Fibroblast of lung (primary cell): ENCODE data around the gene INO80E. TPM values are rescaled to one million over a fixed set of nuclear protein-coding genes. Genes with fewer than 3 reads are reported as not detected.

ENCODE experiments used
- DNase-seq, 2 donors: peaks; one replicate each; pipeline versions ENCODE4 v3.0.0 to v3.0.0-alpha.2; 2010; ENCODE audit warnings: low read depth in 2 of 2
- H2AFZ ChIP-seq: 2 replicates; pipeline ENCODE4 v1.5.1; 2012; ENCODE audit warnings: low read length, control low read depth, inconsistent platforms
- H3K27ac ChIP-seq: 2 replicates; pipeline ENCODE4 v1.5.1; 2011; ENCODE audit warnings: low read length, control low read depth; ENCODE audit not compliant: insufficient read depth
- H3K27me3 ChIP-seq: 2 replicates; pipeline ENCODE4 v1.5.1; 2011; ENCODE audit warnings: mild to moderate bottlenecking, low read length; ENCODE audit not compliant: control insufficient read depth, insufficient read depth
- H3K36me3 ChIP-seq: 2 replicates; pipeline ENCODE4 v1.5.1; 2011; ENCODE audit warnings: low read length; ENCODE audit not compliant: control insufficient read depth, insufficient read depth
- H3K4me1 ChIP-seq: 2 replicates; pipeline ENCODE4 v1.5.1; 2011; ENCODE audit warnings: low read length; ENCODE audit not compliant: control insufficient read depth, insufficient read depth; ENCODE audit errors: extremely low read depth
- H3K4me2 ChIP-seq: 2 replicates; pipeline ENCODE4 v1.5.1; 2011; ENCODE audit warnings: low read length, control low read depth; ENCODE audit not compliant: insufficient read depth; ENCODE audit errors: extremely low read depth
- H3K4me3 ChIP-seq, 4 experiments: fragments of 200-600 bp in 1 of 4; sonication (generic) in 1 of 4; replicated peaks in 1 of 4; 2 replicates each; pipeline ENCODE4 v1.5.1; 2011 to 2016; ENCODE audit warnings: low read length in 4 of 4, low read depth in 3 of 4, mild to moderate bottlenecking in 3 of 4, control low read depth in 2 of 4, inconsistent platforms in 1 of 4, mixed read lengths in 1 of 4; ENCODE audit not compliant: insufficient read depth in 1 of 4; ENCODE audit errors: control extremely low read depth in 1 of 4
- H3K79me2 ChIP-seq: 2 replicates; pipeline ENCODE4 v1.5.1; 2012; ENCODE audit warnings: mild to moderate bottlenecking, low read length, inconsistent platforms; ENCODE audit not compliant: control insufficient read depth, insufficient read depth
- H3K9ac ChIP-seq: 2 replicates; pipeline ENCODE4 v1.5.1; 2011; ENCODE audit warnings: mild to moderate bottlenecking, low read length, control low read depth; ENCODE audit not compliant: insufficient read depth
- H3K9me3 ChIP-seq: 2 replicates; pipeline ENCODE4 v1.5.1; 2012; ENCODE audit warnings: low read depth, low read length; ENCODE audit not compliant: control insufficient read depth, insufficient read depth
- H4K20me1 ChIP-seq: 2 replicates; pipeline ENCODE4 v1.5.1; 2011; ENCODE audit warnings: low read length; ENCODE audit not compliant: control insufficient read depth, insufficient read depth; ENCODE audit errors: extremely low read depth
- CTCF ChIP-seq, 2 donors: IDR thresholded peaks in 1 of 2; conservative IDR thresholded peaks in 1 of 2; 1 replicate in 1 of 2; 2 replicates in 1 of 2; pipeline ENCODE4 v1.5.1; 2011 to 2012; ENCODE audit warnings: low read length in 2 of 2, control low read depth in 1 of 2, inconsistent platforms in 1 of 2, low read depth in 1 of 2, mild to moderate bottlenecking in 1 of 2
- EZH2 ChIP-seq: IDR thresholded peaks from 2 replicates; pipeline ENCODE4 v1.5.1; 2012; ENCODE audit warnings: low read length, control low read depth, mild to moderate bottlenecking; ENCODE audit errors: missing control alignments
- polyA plus RNA-seq, 2 donors: library from polyadenylated mRNA; depleted of rRNA in 1 of 2; stranded (reverse) in 1 of 2; unstranded in 1 of 2; fragments of >200 nt; gene quantifications; 2 replicates each; pipeline ENCODE4 v1.2.1, GENCODE V29; 2011 to 2012; ENCODE audit warnings: missing spikeins in 1 of 2
- total RNA-seq: library from RNA; depleted of rRNA; stranded (reverse); fragments of >200 nt; gene quantifications from 2 replicates; pipeline ENCODE4 v1.2.1, GENCODE V29; 2014

Gene INO80E
- total and polyA plus RNA-seq, 2 donors (not counting 1 experiment from before 2014, with no cell fraction given), result 16.3 to 21.9 TPM

- H3K9me3 ChIP-seq, result no peaks in the 10 kb centered on the region
- H3K36me3 ChIP-seq, result no peaks in the 10 kb centered on the region
- H3K4me2 ChIP-seq, result peak overlapping the region; percentile 90
- no peaks in the 10 kb centered on the region for H3K4me1 ChIP-seq
- H3K27ac ChIP-seq, result peak overlapping the region; percentile 72
- TF ChIP-seq EZH2 (no peak), CTCF (conservative IDR thresholded peaks at IDR 0.05 in 1 of 2, IDR thresholded peaks at IDR 0.05 in 1 of 2; ENCODE audit: low read depth in 1 of 2, low read length in 2 of 2) (no peak)
- no peaks in the 10 kb centered on the region for H4K20me1 ChIP-seq
- peak overlapping the region; percentile 81 for H3K9ac ChIP-seq
- no peaks in the 10 kb centered on the region for H3K27me3 ChIP-seq
- no peak for DNase-seq
- peak overlapping the region; percentile 72 to 83 (median 78) for H3K4me3 ChIP-seq
- H2AFZ ChIP-seq, result peak overlapping the region; percentile 74
- no peaks in the 10 kb centered on the region for H3K79me2 ChIP-seq
Observed at GRCh38 chr16:29961127-29961478, 34.9 kb upstream of the INO80E start.

- Histone ChIP-seq H3K36me3 (no peaks in the 10 kb centered on the region), H3K79me2 (no peaks in the 10 kb centered on the region), H3K9me3 (no peaks in the 10 kb centered on the region), H3K27me3 (no peaks in the 10 kb centered on the region), H4K20me1 (no peaks in the 10 kb centered on the region), H3K4me3 (peak within 1 kb of the TSS; percentile 72 to 83 (median 80)), H3K27ac (peak within 1 kb of the TSS; percentile 72), H2AFZ (peak within 1 kb of the TSS; percentile 74), H3K9ac (peak within 1 kb of the TSS; percentile 81), H3K4me1 (no peaks in the 10 kb centered on the region), H3K4me2 (peak within 1 kb of the TSS; percentile 99)
- DNase-seq, result peak; percentile 77 to 80
- peak; percentile 34 to 41 for TF ChIP-seq CTCF (conservative IDR thresholded peaks at IDR 0.05 in 1 of 2, IDR thresholded peaks at IDR 0.05 in 1 of 2; ENCODE audit: low read depth in 1 of 2, low read length in 2 of 2)
- TF ChIP-seq EZH2, result no peak
Observed at GRCh38 chr16:29961479-29962343, 34.3 kb upstream of the INO80E start, which contains the start of gene TMEM219. Gene TMEM219, plus strand, starts transcription at chr16:29962079. Its CDS starts 1,065 bp downstream, at chr16:29963144.

- Histone ChIP-seq H3K4me3 (peak overlapping the region; percentile 72 to 83 (median 80)), H3K9me3 (no peaks in the 10 kb centered on the region), H2AFZ (peak overlapping the region; percentile 58), H3K27me3 (no peaks in the 10 kb centered on the region), H3K4me1 (no peaks in the 10 kb centered on the region), H3K27ac (peak overlapping the region; percentile 65), H4K20me1 (no peaks in the 10 kb centered on the region), H3K79me2 (no peaks in the 10 kb centered on the region), H3K4me2 (peak overlapping the region; percentile 99), H3K9ac (peak overlapping the region; percentile 81), H3K36me3 (no peaks in the 10 kb centered on the region)
- peak in 1 of 2 donors; percentile 48 for DNase-seq
- TF ChIP-seq CTCF (conservative IDR thresholded peaks at IDR 0.05 in 1 of 2, IDR thresholded peaks at IDR 0.05 in 1 of 2; ENCODE audit: low read depth in 1 of 2, low read length in 2 of 2) (no peak), EZH2 (no peak)
Observed at GRCh38 chr16:29962344-29962994, 33.6 kb upstream of the INO80E start.
